Measurements from ENCODE around the gene LIPC. TPM values are rescaled to one million over a fixed set of nuclear protein-coding genes. Genes with fewer than 3 reads are reported as not detected.

The LIPC gene
- total and polyA plus RNA-seq, 10 of the 15 experiments (the other 5 are each of a cell fraction or from before 2014, with no cell fraction given), result 0.06 to 0.31 (median 0.16) TPM; not detected in 1

- TF ChIP-seq, protein P1, sequence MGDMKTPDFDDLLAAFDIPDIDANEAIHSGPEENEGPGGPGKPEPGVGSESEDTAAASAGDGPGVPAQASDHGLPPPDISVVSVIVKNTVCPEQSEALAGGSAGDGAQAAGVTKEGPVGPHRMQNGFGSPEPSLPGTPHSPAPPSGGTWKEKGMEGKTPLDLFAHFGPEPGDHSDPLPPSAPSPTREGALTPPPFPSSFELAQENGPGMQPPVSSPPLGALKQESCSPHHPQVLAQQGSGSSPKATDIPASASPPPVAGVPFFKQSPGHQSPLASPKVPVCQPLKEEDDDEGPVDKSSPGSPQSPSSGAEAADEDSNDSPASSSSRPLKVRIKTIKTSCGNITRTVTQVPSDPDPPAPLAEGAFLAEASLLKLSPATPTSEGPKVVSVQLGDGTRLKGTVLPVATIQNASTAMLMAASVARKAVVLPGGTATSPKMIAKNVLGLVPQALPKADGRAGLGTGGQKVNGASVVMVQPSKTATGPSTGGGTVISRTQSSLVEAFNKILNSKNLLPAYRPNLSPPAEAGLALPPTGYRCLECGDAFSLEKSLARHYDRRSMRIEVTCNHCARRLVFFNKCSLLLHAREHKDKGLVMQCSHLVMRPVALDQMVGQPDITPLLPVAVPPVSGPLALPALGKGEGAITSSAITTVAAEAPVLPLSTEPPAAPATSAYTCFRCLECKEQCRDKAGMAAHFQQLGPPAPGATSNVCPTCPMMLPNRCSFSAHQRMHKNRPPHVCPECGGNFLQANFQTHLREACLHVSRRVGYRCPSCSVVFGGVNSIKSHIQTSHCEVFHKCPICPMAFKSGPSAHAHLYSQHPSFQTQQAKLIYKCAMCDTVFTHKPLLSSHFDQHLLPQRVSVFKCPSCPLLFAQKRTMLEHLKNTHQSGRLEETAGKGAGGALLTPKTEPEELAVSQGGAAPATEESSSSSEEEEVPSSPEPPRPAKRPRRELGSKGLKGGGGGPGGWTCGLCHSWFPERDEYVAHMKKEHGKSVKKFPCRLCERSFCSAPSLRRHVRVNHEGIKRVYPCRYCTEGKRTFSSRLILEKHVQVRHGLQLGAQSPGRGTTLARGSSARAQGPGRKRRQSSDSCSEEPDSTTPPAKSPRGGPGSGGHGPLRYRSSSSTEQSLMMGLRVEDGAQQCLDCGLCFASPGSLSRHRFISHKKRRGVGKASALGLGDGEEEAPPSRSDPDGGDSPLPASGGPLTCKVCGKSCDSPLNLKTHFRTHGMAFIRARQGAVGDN (IDR thresholded peaks at IDR 0.05), result no peak
- TF ChIP-seq MEF2B (IDR thresholded peaks at IDR 0.05; ENCODE audit: partially characterized antibody, poor library complexity, severe bottlenecking), result no peak
- no peak for TF ChIP-seq RELB (IDR thresholded peaks at IDR 0.05; ENCODE audit: low read depth)
Observed at GRCh38 chr15:58565619-58566018, 133.8 kb downstream of the LIPC start (continued).

- H3K4me3 ChIP-seq, result no peak overlapping the region
- H4K20me1 ChIP-seq (ENCODE audit: control insufficient read depth, insufficient read depth), result no peaks in the 10 kb centered on the region
- ChIA-PET POLR2A (no interaction called here), CTCF (no interaction called here), RAD21 (ENCODE audit: unreplicated experiment) (no interaction called here), SMC1A (ENCODE audit: uncharacterized antibody, unreplicated experiment) (no interaction called here)
- no peak for DNase-seq (ENCODE audit: low read depth, low spot score)
- peaks cover 3% of the 10 kb centered on the region for H3K4me1 ChIP-seq (ENCODE audit: control insufficient read depth, insufficient read depth, low read length)
- no peak overlapping the region for H3K4me2 ChIP-seq (ENCODE audit: control insufficient read depth, insufficient read depth)
- in situ Hi-C loops (cut with MboI), result no loop called here
- BruUV-seq (replicated peaks), result no TSS peak
- TF ChIP-seq YBX1 (IDR thresholded peaks at IDR 0.05), result no peak
- TF ChIP-seq HSF1 (IDR thresholded peaks at IDR 0.05; ENCODE audit: low read depth, low read length), result no peak
- TF ChIP-seq ZBED1 (IDR thresholded peaks at IDR 0.05; ENCODE audit: borderline replicate concordance), result no peak
- TF ChIP-seq ETV6 (conservative IDR thresholded peaks at IDR 0.05 in 1 of 2, IDR thresholded peaks at IDR 0.05 in 1 of 2; ENCODE audit: borderline replicate concordance in 1 of 2, low read depth in 1 of 2), result no peak
- no peak for TF ChIP-seq SMAD1 (IDR thresholded peaks at IDR 0.05; ENCODE audit: low read depth, partially characterized antibody)
- TF ChIP-seq NFXL1 (IDR thresholded peaks at IDR 0.05; ENCODE audit: borderline replicate concordance), result no peak
- TF ChIP-seq KAT2A (conservative IDR thresholded peaks at IDR 0.05; ENCODE audit: control insufficient read depth, low read depth, low read length), result no peak
- TF ChIP-seq SMC3 (IDR thresholded peaks at IDR 0.05; ENCODE audit: borderline replicate concordance, low read length), result no peak
- TF ChIP-seq POU2F2 (IDR thresholded peaks at IDR 0.05; ENCODE audit: borderline replicate concordance, low read depth, low read length), result no peak
- TF ChIP-seq, protein P2, sequence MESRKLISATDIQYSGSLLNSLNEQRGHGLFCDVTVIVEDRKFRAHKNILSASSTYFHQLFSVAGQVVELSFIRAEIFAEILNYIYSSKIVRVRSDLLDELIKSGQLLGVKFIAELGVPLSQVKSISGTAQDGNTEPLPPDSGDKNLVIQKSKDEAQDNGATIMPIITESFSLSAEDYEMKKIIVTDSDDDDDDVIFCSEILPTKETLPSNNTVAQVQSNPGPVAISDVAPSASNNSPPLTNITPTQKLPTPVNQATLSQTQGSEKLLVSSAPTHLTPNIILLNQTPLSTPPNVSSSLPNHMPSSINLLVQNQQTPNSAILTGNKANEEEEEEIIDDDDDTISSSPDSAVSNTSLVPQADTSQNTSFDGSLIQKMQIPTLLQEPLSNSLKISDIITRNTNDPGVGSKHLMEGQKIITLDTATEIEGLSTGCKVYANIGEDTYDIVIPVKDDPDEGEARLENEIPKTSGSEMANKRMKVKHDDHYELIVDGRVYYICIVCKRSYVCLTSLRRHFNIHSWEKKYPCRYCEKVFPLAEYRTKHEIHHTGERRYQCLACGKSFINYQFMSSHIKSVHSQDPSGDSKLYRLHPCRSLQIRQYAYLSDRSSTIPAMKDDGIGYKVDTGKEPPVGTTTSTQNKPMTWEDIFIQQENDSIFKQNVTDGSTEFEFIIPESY (IDR thresholded peaks at IDR 0.05), result no peak
- no peaks in the 10 kb centered on the region for H3K27me3 ChIP-seq (replicated peaks in 1 of 2; ENCODE audit: control insufficient read depth in 2 of 2, insufficient read depth in 2 of 2, low read length in 1 of 2)
- 69% methylated on average over 6 of the region's 6 CpGs for WGBS (ENCODE audit: insufficient coverage, insufficient replicate concordance, low lambda C conversion rate, missing lambda C conversion rate)
- H3K9me3 ChIP-seq (replicated peaks; ENCODE audit: control insufficient read depth, insufficient read depth, low read length), result no peaks in the 10 kb centered on the region; the same call in 2 of the 3 replicates
- H3K36me3 ChIP-seq (ENCODE audit: control insufficient read depth in 2 of 2, insufficient read depth in 2 of 2, low read length in 1 of 2), result no peaks in the 10 kb centered on the region
- no peaks in the 10 kb centered on the region for H3K79me2 ChIP-seq (ENCODE audit: control insufficient read depth, insufficient read depth, low read length)
- H3K9ac ChIP-seq (ENCODE audit: control insufficient read depth, insufficient read depth, low read length), result no peak overlapping the region
- no peak for ATAC-seq
- H2AFZ ChIP-seq (ENCODE audit: control insufficient read depth, low read depth, low read length), result no peak overlapping the region
- FAIRE-seq, result no peak
- intact Hi-C loops (cut with micrococcal nuclease; ENCODE audit: unreplicated experiment), result no loop called here
- no peak overlapping the region for H3K27ac ChIP-seq (ENCODE audit: control insufficient read depth, insufficient read depth)
Observed at GRCh38 chr15:58566029-58566428, 134.2 kb downstream of the LIPC start.

All from GM12878 (cell line).